ENCODE results near the gene CTTNBP2NL. TPM values are rescaled to one million over a fixed set of nuclear protein-coding genes. Genes with fewer than 3 reads are reported as not detected.
"Not testable (repeated sequence)": the region's sequence is repeated elsewhere in the genome, so short reads cannot be mapped to it uniquely, and the experiment has no call there.

The CTTNBP2NL gene
- polyA plus RNA-seq, 5 donors = 24.9 to 44.6 (median 38.5) TPM

- DNase-seq = no peak
Measured at GRCh38 chr1:112418099-112418892, 22.3 kb downstream of the CTTNBP2NL start.

- no peak for DNase-seq
Measured at GRCh38 chr1:112423207-112423606, 27.2 kb downstream of the CTTNBP2NL start.

GRCh38 chr1:112423666-112424065, 27.7 kb downstream of the CTTNBP2NL start:
- DNase-seq = not testable (repeated sequence)

GRCh38 chr1:112429749-112430148, 33.7 kb downstream of the CTTNBP2NL start:
- no peak for DNase-seq

GRCh38 chr1:112431038-112431437, 35.0 kb downstream of the CTTNBP2NL start:
- no peak for DNase-seq

GRCh38 chr1:112435448-112435847, 39.4 kb downstream of the CTTNBP2NL start:
- DNase-seq = no peak

- no peak for DNase-seq
Measured at GRCh38 chr1:112436384-112437156, 40.6 kb downstream of the CTTNBP2NL start.

GRCh38 chr1:112438156-112438555, 42.1 kb downstream of the CTTNBP2NL start:
- DNase-seq = not testable (repeated sequence)

GRCh38 chr1:112439592-112439991, 43.6 kb downstream of the CTTNBP2NL start:
- no peak for DNase-seq

GRCh38 chr1:112440574-112440973, 44.6 kb downstream of the CTTNBP2NL start:
- no peak for DNase-seq

- no peak for DNase-seq
Measured at GRCh38 chr1:112444269-112444668, 48.3 kb downstream of the CTTNBP2NL start.

- DNase-seq = no peak
Measured at GRCh38 chr1:112445596-112445995, 49.6 kb downstream of the CTTNBP2NL start.

- no peak for DNase-seq
Measured at GRCh38 chr1:112446411-112446810, 50.4 kb downstream of the CTTNBP2NL start.

GRCh38 chr1:112448904-112449629, 53.1 kb downstream of the CTTNBP2NL start:
- DNase-seq = no peak

GRCh38 chr1:112449630-112449983, 53.6 kb downstream of the CTTNBP2NL start:
- DNase-seq = no peak

- no peak for DNase-seq
Measured at GRCh38 chr1:112450773-112451172, 54.8 kb downstream of the CTTNBP2NL start.

- not testable (repeated sequence) for DNase-seq
Measured at GRCh38 chr1:112451301-112451700, 55.3 kb downstream of the CTTNBP2NL start.

GRCh38 chr1:112453876-112454275, 57.9 kb downstream of the CTTNBP2NL start:
- DNase-seq = no peak

- no peak for DNase-seq
Measured at GRCh38 chr1:112454316-112454715, 58.3 kb downstream of the CTTNBP2NL start.

- DNase-seq = no peak
Measured at GRCh38 chr1:112457241-112457640, 61.2 kb downstream of the CTTNBP2NL start.

GRCh38 chr1:112457955-112458354, 61.9 kb downstream of the CTTNBP2NL start:
- DNase-seq = no peak

- DNase-seq = no peak
Measured at GRCh38 chr1:112458756-112459155, 62.7 kb downstream of the CTTNBP2NL start.

All from right lung (tissue), 5 donors.